ENCODE data around the gene NOX5. TPM values are rescaled to one million over a fixed set of nuclear protein-coding genes. Genes with fewer than 3 reads are reported as not detected.
A peak's percentile ranks its signal among the peaks of the same experiment; 100 is the strongest.

The NOX5 gene
- polyA plus RNA-seq, 1 donor from 2014 or later = not detected

DNA sequence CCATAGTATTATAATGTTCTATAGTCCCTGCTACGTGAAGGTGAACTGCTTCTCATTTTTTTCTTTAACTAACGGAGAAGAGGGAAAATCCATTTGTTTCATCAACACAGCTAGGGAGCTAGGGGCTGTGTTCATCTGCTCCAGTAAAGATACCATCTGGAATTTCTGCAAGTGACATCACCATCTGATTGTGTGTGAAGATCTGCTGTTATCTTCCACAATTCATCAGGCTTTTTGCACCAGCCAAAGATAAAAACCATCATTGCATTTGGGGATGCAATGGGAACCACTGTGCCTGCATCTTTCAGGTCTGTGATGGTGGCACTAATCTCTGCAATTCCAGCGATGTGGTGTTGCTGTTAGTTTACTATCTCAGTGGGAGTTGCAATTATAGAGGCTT is 35.5 kb upstream of the NOX5 start:
- Histone ChIP-seq H3K9me3 (ENCODE audit: low read length) (no peaks in the 10 kb centered on the region), H3K27me3 (ENCODE audit: insufficient read depth, low read depth, low read length) (no peaks in the 10 kb centered on the region), H3K79me2 (replicated peaks; ENCODE audit: insufficient read depth, low read length) (no peaks in the 10 kb centered on the region), H3K4me3 (ENCODE audit: low read length) (no peak overlapping the region), H3K9ac (ENCODE audit: low read length) (no peak overlapping the region), H2AFZ (ENCODE audit: low read depth, low read length) (no peak overlapping the region), H3K36me3 (ENCODE audit: insufficient read depth, low read length) (no peaks in the 10 kb centered on the region), H3K27ac (ENCODE audit: low read length) (no peak overlapping the region), H3F3A (ENCODE audit: insufficient read depth, low read length, poor library complexity, severe bottlenecking) (no peaks in the 10 kb centered on the region), H3K4me2 (ENCODE audit: low read length) (no peak overlapping the region), H4K20me1 (ENCODE audit: insufficient read depth) (no peaks in the 10 kb centered on the region), H3K9me2 (ENCODE audit: insufficient read depth, low read length) (no peaks in the 10 kb centered on the region)
- TF ChIP-seq EP300 (conservative IDR thresholded peaks at IDR 0.05; ENCODE audit: poor library complexity, severe bottlenecking) (no peak), POLR2AphosphoS5 (IDR thresholded peaks at IDR 0.05) (peak; percentile 28), EZH2 (IDR thresholded peaks at IDR 0.05; ENCODE audit: borderline replicate concordance, insufficient read depth, low read length, poor library complexity, severe bottlenecking) (no peak), SMC3 (conservative IDR thresholded peaks at IDR 0.05; ENCODE audit: poor library complexity) (no peak)

DNA sequence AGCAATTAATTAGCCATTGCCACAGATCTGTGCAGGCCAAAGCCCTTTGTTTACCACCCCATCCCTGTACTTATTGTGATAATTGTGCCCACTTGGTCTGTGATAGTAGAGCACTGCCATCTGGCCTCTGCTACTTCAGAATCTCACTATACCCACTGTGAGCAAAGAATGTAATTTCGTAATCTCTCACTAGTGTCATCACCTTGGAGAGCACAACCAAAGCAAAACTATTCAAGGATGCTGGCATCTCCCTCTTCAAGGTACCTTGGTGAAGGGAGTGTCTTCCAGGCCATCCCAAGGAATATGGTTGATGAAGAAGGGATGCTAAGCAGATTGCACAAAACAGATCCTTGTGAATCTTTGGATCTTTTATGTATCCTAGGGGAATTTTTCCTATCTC is 34.7 kb upstream of the NOX5 start:
- Histone ChIP-seq H3K79me2 (replicated peaks; ENCODE audit: insufficient read depth, low read length) (no peaks in the 10 kb centered on the region), H3K36me3 (ENCODE audit: insufficient read depth, low read length) (no peaks in the 10 kb centered on the region)

DNA sequence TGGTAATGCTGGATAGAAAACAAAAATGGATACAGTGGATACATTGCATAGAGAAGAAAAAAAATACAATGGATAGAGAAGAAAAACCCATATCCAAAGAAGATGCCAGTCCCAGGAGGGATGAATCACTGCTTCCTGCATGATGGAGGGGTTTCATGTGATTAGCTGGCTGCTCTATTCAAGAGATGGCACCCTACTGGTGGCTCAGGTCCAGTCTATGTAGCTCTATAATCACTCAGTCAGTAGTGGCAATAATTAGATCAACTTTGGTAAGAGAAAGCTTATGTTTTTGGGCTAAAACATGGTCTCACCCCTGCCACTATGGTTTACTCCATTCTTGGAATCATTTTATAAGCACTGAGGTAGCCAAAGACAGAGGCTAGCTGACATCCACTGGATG is 33.7 kb upstream of the NOX5 start:
- Histone ChIP-seq H3K9me2 (ENCODE audit: insufficient read depth, low read length) (no peaks in the 10 kb centered on the region), H3K27ac (ENCODE audit: low read length) (no peak overlapping the region), H2AFZ (ENCODE audit: low read depth, low read length) (no peak overlapping the region), H3K9me3 (ENCODE audit: low read length) (no peaks in the 10 kb centered on the region), H3K4me2 (ENCODE audit: low read length) (no peak overlapping the region), H4K20me1 (ENCODE audit: insufficient read depth) (no peaks in the 10 kb centered on the region), H3K36me3 (ENCODE audit: insufficient read depth, low read length) (no peaks in the 10 kb centered on the region), H3K79me2 (replicated peaks; ENCODE audit: insufficient read depth, low read length) (no peaks in the 10 kb centered on the region), H3K4me3 (ENCODE audit: low read length) (no peak overlapping the region), H3K27me3 (ENCODE audit: insufficient read depth, low read depth, low read length) (no peaks in the 10 kb centered on the region), H3K9ac (ENCODE audit: low read length) (no peak overlapping the region), H3F3A (ENCODE audit: insufficient read depth, low read length, poor library complexity, severe bottlenecking) (no peaks in the 10 kb centered on the region)
- no peak for TF ChIP-seq REST (IDR thresholded peaks at IDR 0.05; ENCODE audit: borderline replicate concordance)
- TF ChIP-seq EZH2 (IDR thresholded peaks at IDR 0.05; ENCODE audit: borderline replicate concordance, insufficient read depth, low read length, poor library complexity, severe bottlenecking) = no peak
- no peak for TF ChIP-seq EP300 (conservative IDR thresholded peaks at IDR 0.05; ENCODE audit: poor library complexity, severe bottlenecking)
- TF ChIP-seq CTCF (IDR thresholded peaks at IDR 0.05; ENCODE audit: poor library complexity, severe bottlenecking) = no peak
- no peak for TF ChIP-seq SMC3 (conservative IDR thresholded peaks at IDR 0.05; ENCODE audit: poor library complexity)
- TF ChIP-seq MXI1 (conservative IDR thresholded peaks at IDR 0.05; ENCODE audit: poor library complexity, severe bottlenecking) = no peak
- no peak for TF ChIP-seq POLR2AphosphoS5 (IDR thresholded peaks at IDR 0.05)
- TF ChIP-seq TAF1 (IDR thresholded peaks at IDR 0.05; ENCODE audit: low read depth) = no peak
- TF ChIP-seq RAD21 (conservative IDR thresholded peaks at IDR 0.05) = no peak

More for the DNA sequence above, 34.7 kb upstream of the NOX5 start:
- no peaks in the 10 kb centered on the region for H4K20me1 ChIP-seq (ENCODE audit: insufficient read depth)
- H2AFZ ChIP-seq (ENCODE audit: low read depth, low read length) = no peak overlapping the region
- no peaks in the 10 kb centered on the region for H3K9me2 ChIP-seq (ENCODE audit: insufficient read depth, low read length)
- H3K9ac ChIP-seq (ENCODE audit: low read length) = no peak overlapping the region
- TF ChIP-seq TAF1 (IDR thresholded peaks at IDR 0.05; ENCODE audit: low read depth) = no peak
- H3K27ac ChIP-seq (ENCODE audit: low read length) = no peak overlapping the region
- no peak overlapping the region for H3K4me3 ChIP-seq (ENCODE audit: low read length)
- H3K27me3 ChIP-seq (ENCODE audit: insufficient read depth, low read depth, low read length) = no peaks in the 10 kb centered on the region
- H3F3A ChIP-seq (ENCODE audit: insufficient read depth, low read length, poor library complexity, severe bottlenecking) = no peaks in the 10 kb centered on the region
- no peak overlapping the region for H3K4me2 ChIP-seq (ENCODE audit: low read length)
- no peaks in the 10 kb centered on the region for H3K9me3 ChIP-seq (ENCODE audit: low read length)
